Right ventricle myocardium inferior (tissue), 1 donor: ENCODE results near the gene MYMX. TPM values are rescaled to one million over a fixed set of nuclear protein-coding genes. Genes with fewer than 3 reads are reported as not detected.
"Not testable (repeated sequence)": the region's sequence is repeated elsewhere in the genome, so short reads cannot be mapped to it uniquely, and the experiment has no call there.

Experiments used
- ATAC-seq: fragments of 200-7000 bp; cut with Tn5 transposase; one replicate; pipeline ENCODE4 v1.9.1; 2020; ENCODE audit warnings: mild to moderate bottlenecking, moderate library complexity
- DNase-seq: peaks from one replicate; pipeline ENCODE4 v3.0.0; 2021; ENCODE audit errors: missing footprints
- intact Hi-C: fragments of 100-400 bp; cut with DNase I; formaldehyde crosslinking; loops from one replicate; pipeline ENCODE4 v1.11.0; 2022
- total RNA-seq: library from RNA; stranded (reverse); fragmentation: NEBNext Ultra II Directional; extraction: Animal tissue kit (Norgen Biotek cat#: 25700); gene quantifications from one replicate; pipeline ENCODE4 v1.2.1, GENCODE V29; 2021
- donor health status: DM: no; HTN: yes; CAD: no; lungs with severe emphysema.

Gene MYMX
- total RNA-seq, 1 donor from 2014 or later, result not detected

DNA sequence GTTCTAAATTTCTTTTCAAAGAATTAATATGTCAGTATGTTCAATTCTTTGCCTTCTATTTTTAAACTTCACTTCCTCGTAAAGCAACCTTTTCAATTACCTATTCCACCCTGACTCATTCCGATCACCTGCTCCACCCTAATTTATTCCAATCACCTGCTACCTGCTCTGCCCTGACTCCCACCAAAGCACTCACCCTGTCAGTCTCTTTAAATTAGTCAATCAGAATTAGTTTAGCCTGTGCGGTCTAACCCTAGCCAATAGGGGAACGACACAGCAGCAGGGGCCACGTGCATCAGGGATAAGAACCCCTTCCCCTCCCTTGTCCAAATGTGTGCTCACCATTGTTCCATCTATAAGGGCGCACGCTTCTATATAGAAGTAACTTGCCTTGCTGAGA lies 31.4 kb upstream of the MYMX start:
- DNase-seq, intact Hi-C loops, ATAC-seq: not testable (repeated sequence)

DNA sequence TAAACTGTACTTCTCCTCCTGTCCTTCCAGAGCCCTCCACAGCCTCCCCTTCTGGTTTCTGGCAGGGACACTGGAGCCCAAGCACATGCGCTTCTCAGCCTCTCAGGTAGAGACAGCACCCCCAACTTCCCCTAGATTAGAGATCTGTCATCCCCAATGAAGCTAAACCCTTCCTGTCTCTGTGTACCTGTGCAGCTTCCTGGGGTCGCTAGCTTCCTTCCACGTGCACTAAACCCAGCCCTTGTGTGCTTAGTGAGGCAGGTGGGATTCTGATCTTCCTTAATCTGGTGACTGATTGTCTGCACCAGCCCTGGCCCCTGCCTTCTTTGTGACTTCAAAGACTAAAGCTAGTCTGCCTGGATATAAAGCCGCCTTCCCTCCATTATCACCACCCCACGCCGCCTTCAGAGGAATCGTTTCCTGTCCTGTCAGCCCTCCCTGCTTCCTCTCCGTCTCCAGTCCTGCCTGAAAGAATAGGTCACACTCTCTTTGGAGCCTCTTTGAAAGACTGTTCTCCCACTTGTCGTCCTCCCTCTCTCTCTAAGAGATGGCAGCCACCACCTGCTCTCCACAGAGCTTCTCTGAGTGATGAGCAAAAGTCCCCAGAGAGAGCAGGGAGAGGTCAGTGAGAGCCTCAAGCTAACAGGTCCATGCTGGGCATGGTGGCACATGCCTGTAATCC lies 30.6 kb upstream of the MYMX start:
- DNase-seq (no peak), ATAC-seq (no peak)
- intact Hi-C loops, result no loop called here

GRCh38 chr6:44186635-44187025 lies 30.1 kb upstream of the MYMX start:
- no peak for ATAC-seq
- no peak for DNase-seq
- intact Hi-C loops, result no loop called here

GRCh38 chr6:44188819-44189218 lies 27.9 kb upstream of the MYMX start:
- ATAC-seq (no peak), DNase-seq (no peak)
- intact Hi-C loops, result no loop called here

DNA sequence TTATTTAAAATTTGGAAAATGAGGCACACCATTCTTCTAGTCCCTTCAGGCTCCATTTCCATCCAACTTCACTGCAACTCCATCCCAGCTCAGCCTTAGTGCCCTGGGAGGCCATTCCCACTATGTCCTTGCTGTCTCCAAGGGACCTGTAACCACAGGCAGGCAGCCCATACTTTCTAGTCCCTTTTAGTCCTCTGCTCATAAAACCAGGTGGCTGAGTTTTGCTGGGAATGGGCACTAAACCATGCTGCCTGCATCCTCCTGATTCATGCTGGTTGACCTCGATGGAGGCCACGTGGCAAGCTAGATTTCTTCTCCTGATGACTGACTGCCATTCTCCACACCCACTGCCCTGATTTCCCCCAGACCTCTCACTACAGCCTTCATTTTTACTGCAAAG lies 27.5 kb upstream of the MYMX start:
- intact Hi-C loops, result no loop called here
- no peak for DNase-seq
- no peak for ATAC-seq

- intact Hi-C loops, result no loop called here
- DNase-seq (no peak), ATAC-seq (no peak)
Observed at GRCh38 chr6:44190715-44191114, 26.0 kb upstream of the MYMX start.

DNA sequence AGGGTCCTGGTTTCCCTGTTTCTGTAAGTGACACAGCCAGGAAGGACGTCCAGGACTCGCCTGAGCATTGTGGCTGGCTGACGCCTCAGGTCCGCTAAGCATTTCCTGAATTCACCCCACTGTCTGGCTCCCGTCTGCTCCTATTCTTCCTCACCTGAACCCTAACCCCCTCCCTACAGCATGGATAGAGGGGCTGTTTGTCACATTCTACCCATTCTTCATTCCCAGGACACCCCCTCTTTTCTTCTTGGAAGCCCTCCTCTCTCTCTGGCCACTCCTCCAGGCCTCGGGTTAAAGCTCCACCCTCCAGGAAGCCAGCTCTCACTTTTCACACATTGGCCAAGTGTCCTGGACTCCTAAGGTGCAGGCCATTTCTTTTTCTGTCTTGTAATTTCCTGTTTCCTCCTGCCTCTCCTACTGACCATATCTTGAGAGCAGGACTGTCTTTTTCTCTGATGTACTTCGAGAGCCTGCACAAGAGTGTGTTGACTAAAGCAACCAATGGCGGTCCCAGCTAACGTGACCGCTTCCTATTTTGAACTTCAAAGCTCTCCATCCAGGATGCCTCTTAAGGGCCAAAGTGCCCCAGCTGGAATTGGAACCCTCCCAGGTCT lies 24.2 kb upstream of the MYMX start:
- peak; percentile 39 for ATAC-seq
- intact Hi-C loops, result no loop called here
- no peak for DNase-seq

DNA sequence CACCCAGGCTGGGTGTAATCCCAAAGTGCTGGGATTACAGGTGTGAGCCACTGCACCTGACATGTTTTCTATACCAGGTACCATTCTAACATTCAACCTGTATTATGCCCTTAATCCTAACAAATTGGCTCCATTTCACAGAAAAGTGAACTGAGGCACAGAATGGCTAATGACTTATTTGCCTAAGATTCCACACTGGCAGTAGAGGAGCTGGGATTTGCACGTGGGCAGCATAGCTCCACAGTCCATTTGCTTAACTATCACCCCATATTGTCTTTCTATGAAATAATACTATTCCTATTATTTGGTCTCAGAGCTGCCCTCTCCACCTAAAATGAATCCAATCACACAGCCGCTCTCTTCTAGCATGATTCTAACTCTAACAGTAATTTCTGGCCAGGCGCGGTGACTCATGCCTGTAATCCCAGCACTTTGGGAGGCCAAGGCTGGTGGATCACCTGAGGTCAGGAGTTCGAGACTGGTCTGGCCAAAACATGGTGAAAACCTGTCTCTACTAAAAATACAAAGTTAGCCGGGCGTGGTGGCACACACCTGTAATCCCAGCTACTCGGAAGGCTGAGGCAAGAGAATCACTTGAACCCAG lies 23.3 kb upstream of the MYMX start:
- no peak for ATAC-seq
- DNase-seq, result no peak
- intact Hi-C loops, result no loop called here

- ATAC-seq (no peak), DNase-seq (no peak)
Observed at GRCh38 chr6:44194326-44194725, 22.4 kb upstream of the MYMX start.

GRCh38 chr6:44196351-44196750 lies 20.4 kb upstream of the MYMX start:
- not testable (repeated sequence) for DNase-seq

More at GRCh38 chr6:44194326-44194725, 22.4 kb upstream of the MYMX start:
- intact Hi-C loops, result no loop called here

GRCh38 chr6:44198684-44199083 lies 18.0 kb upstream of the MYMX start:
- ATAC-seq (no peak), DNase-seq (no peak)
- intact Hi-C loops, result no loop called here

More at GRCh38 chr6:44196351-44196750, 20.4 kb upstream of the MYMX start:
- intact Hi-C loops, ATAC-seq: not testable (repeated sequence)

DNA sequence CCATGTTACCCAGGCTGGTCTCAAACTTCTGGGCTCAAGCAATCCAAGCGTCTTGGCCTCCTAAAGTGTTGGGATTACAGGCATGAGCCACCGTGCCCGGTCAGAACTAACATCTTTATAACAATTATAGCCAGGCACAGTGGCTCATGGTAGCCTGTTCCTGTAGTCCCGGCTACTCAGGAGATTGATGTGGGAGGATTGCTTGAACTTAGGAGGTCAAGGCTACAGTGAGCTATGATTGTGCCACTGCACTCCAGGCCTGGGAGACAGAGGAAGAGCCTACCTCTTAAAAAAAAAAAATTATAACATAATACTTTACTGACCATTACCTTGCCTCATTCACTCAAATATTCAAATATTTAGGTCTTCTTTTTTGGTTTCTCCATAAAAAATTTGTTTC lies 16.8 kb upstream of the MYMX start:
- intact Hi-C loops, result no loop called here
- no peak for ATAC-seq
- DNase-seq, result no peak

DNA sequence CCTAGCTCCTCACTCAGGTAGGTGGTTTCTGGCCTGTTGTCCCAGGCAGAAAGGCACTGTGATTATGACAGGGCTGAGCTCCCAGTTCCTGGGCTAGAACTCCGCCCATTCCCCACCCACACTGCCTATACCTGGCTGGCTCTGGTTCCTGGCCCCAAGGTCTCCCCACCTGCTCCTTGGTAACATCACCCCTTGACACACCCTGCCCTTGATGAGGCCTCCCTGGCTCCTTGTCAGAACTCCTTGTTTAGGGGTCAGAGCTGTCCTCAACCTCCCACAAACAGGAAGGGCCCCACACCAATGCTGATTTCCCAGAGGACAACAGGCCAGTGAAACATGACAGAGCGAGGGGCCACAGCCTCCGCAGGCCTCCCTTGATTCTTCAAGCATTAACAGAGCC lies 15.5 kb upstream of the MYMX start:
- ATAC-seq (no peak), DNase-seq (no peak)
- intact Hi-C loops, result no loop called here

- DNase-seq (no peak), ATAC-seq (no peak)
- intact Hi-C loops, result no loop called here
Observed at GRCh38 chr6:44201638-44202303, 15.0 kb upstream of the MYMX start.

DNA sequence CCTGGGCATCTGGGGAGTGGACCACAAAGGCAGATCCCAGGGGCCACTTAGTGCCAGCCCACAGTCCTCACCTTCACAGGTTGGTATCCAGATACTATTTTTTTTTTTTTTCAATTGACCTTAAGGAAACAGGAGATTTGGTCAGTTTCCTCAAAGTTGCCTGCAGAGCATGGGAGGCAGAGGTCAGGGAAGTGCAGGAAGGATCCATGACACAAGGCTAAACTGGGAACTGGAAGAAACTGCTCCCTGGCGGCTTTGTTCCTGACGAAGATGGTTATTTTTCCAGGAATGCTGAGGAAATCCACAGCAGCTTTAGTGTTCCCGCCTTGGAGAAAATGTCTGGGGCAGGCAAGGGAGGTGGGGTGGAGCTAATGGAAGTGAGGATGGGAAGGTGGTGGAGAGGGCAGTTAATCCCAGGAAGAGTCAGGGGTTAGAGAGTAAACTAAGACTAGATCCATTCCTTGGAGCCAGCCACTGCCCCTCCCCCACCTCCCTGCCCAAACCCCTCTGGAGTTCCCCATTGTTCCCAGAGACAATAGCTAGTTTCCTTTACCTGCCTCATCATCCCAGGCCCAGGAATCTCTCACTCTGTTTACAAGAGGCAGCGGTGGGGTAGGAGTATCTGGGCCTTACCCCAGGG lies 14.3 kb upstream of the MYMX start:
- intact Hi-C loops, result no loop called here
- ATAC-seq (no peak), DNase-seq (no peak)

- intact Hi-C loops, result no loop called here
- no peak for ATAC-seq
- DNase-seq, result no peak
Observed at GRCh38 chr6:44202972-44203750, 13.6 kb upstream of the MYMX start.

- DNase-seq (no peak), ATAC-seq (no peak)
- intact Hi-C loops, result no loop called here
Observed at GRCh38 chr6:44203955-44204354, 12.8 kb upstream of the MYMX start.

- intact Hi-C loops, result no loop called here
- ATAC-seq, result no peak
- no peak for DNase-seq
Observed at GRCh38 chr6:44207966-44208365, 8.8 kb upstream of the MYMX start.

GRCh38 chr6:44211284-44211683 lies 5.4 kb upstream of the MYMX start:
- intact Hi-C loops, result no loop called here
- no peak for DNase-seq

More at GRCh38 chr6:44211284-44211683, 5.4 kb upstream of the MYMX start:
- no peak for ATAC-seq
